Skin epidermis (tissue), 12 donors: ENCODE results near the gene UBE2E1.

Source experiments
- H3K27ac ChIP-seq, 21 experiments: fragments of 200-600 bp; sonication (generic) in 11 of 21; one replicate each; pipeline ENCODE4 v1.5.0; 2020; ENCODE audit warnings: mild to moderate bottlenecking in 3 of 21, inconsistent platforms in 2 of 21, moderate library complexity in 2 of 21
- H3K4me3 ChIP-seq, 7 experiments: fragments of 200-600 bp; sonication (generic) in 2 of 7; one replicate each; pipeline ENCODE4 v1.5.0; 2020; ENCODE audit warnings: inconsistent platforms in 2 of 7, mild to moderate bottlenecking in 2 of 7, moderate library complexity in 1 of 7

The UBE2E1 gene

GRCh38 chr3:23816721-23817120, 11.0 kb downstream of the UBE2E1 start:
- Histone ChIP-seq H3K27ac (no peak overlapping the region), H3K4me3 (no peak overlapping the region)

- H3K4me3 ChIP-seq = no peak overlapping the region
Measured at GRCh38 chr3:23817508-23818223, 11.9 kb downstream of the UBE2E1 start.

GRCh38 chr3:23819599-23820360, 14.0 kb downstream of the UBE2E1 start:
- H3K4me3 ChIP-seq = no peak overlapping the region
- no peak overlapping the region for H3K27ac ChIP-seq

More at GRCh38 chr3:23817508-23818223, 11.9 kb downstream of the UBE2E1 start:
- no peak overlapping the region for H3K27ac ChIP-seq

- no peak overlapping the region for H3K27ac ChIP-seq
Measured at GRCh38 chr3:23820888-23821287, 15.1 kb downstream of the UBE2E1 start.

GRCh38 chr3:23821858-23822257, 16.1 kb downstream of the UBE2E1 start:
- H3K27ac ChIP-seq = no peak overlapping the region

More at GRCh38 chr3:23820888-23821287, 15.1 kb downstream of the UBE2E1 start:
- H3K4me3 ChIP-seq = no peak overlapping the region

GRCh38 chr3:23822559-23822958, 16.8 kb downstream of the UBE2E1 start:
- no peak overlapping the region for H3K27ac ChIP-seq

More at GRCh38 chr3:23821858-23822257, 16.1 kb downstream of the UBE2E1 start:
- no peak overlapping the region for H3K4me3 ChIP-seq

GRCh38 chr3:23823620-23824019, 17.9 kb downstream of the UBE2E1 start:
- Histone ChIP-seq H3K27ac (no peak overlapping the region), H3K4me3 (no peak overlapping the region)

More at GRCh38 chr3:23822559-23822958, 16.8 kb downstream of the UBE2E1 start:
- no peak overlapping the region for H3K4me3 ChIP-seq

- Histone ChIP-seq H3K27ac (no peak overlapping the region), H3K4me3 (no peak overlapping the region)
Measured at GRCh38 chr3:23824699-23825444, 19.1 kb downstream of the UBE2E1 start.

- Histone ChIP-seq H3K27ac (no peak overlapping the region), H3K4me3 (no peak overlapping the region)
Measured at GRCh38 chr3:23825802-23826201, 20.0 kb downstream of the UBE2E1 start.

- H3K27ac ChIP-seq = no peak overlapping the region
- H3K4me3 ChIP-seq = no peak overlapping the region
Measured at GRCh38 chr3:23826382-23827064, 20.8 kb downstream of the UBE2E1 start.

GRCh38 chr3:23829242-23829934, 23.6 kb downstream of the UBE2E1 start:
- no peak overlapping the region for H3K4me3 ChIP-seq

GRCh38 chr3:23830869-23831484, 25.2 kb downstream of the UBE2E1 start:
- Histone ChIP-seq H3K4me3 (no peak overlapping the region), H3K27ac (no peak overlapping the region)

More at GRCh38 chr3:23829242-23829934, 23.6 kb downstream of the UBE2E1 start:
- H3K27ac ChIP-seq = no peak overlapping the region

GRCh38 chr3:23831517-23832394, 26.0 kb downstream of the UBE2E1 start:
- H3K27ac ChIP-seq = no peak overlapping the region
- no peak overlapping the region for H3K4me3 ChIP-seq

- no peak overlapping the region for H3K4me3 ChIP-seq
- H3K27ac ChIP-seq = no peak overlapping the region
Measured at GRCh38 chr3:23832523-23832922, 26.8 kb downstream of the UBE2E1 start.

- Histone ChIP-seq H3K27ac (no peak overlapping the region), H3K4me3 (no peak overlapping the region)
Measured at GRCh38 chr3:23834082-23834870, 28.5 kb downstream of the UBE2E1 start.

GRCh38 chr3:23835087-23835486, 29.3 kb downstream of the UBE2E1 start:
- Histone ChIP-seq H3K4me3 (no peak overlapping the region), H3K27ac (no peak overlapping the region)

GRCh38 chr3:23835802-23836201, 30.0 kb downstream of the UBE2E1 start:
- H3K4me3 ChIP-seq = no peak overlapping the region
- no peak overlapping the region for H3K27ac ChIP-seq
